ENCODE data around the gene ZHX3. TPM values are rescaled to one million over a fixed set of nuclear protein-coding genes. Genes with fewer than 3 reads are reported as not detected.

The ZHX3 gene
- total RNA-seq, 1 experiment from 2014 or later: 9.6 TPM

DNA sequence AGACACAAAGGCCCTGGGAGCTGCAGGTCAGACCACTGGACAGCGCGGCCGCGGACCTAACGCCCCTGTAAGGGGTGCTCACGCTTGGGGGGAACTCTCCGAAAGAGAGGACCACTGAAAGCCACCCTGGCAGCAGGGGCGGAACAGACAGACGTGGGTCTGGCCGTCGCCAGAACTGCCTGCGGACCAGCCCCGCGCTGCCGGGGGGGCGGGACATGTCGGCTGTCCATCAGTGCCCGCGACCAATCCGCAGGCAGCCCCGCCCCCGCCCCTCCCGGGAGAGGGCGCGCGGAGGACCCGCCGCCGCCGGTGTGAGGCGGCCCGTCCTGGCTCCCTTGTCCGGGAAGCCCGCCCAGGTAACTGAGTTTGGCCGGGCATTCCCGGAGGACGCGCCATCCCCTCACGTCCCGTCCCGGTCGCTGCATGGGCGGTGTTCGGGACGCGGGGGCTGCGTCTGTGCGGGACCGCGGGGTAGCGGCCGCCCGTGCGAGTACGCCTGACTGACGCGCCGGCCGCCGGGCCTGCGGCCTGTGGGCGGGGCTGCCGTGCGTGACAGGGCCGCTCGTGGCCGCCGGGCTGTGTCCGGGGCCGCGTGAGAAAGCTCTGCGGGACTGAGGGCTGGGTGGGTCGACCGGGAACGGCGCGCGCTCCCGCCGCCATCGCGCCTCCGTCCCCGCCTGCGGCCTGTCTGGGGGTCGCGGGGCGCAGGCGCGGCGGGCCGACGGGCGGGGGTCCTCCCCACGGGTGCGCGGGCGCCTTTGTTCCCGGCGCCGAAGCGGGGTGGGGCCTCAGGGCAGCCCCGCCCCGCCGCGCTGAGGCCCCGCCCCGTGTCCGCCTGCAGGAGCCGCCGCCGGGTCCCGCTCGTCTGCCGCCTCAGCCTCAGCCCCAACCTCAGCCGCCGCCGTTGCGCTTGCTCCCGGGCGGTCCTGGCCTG is 180.6 kb downstream of the ZHX3 start, which contains the start of gene PLCG1 (continued):
- TF ChIP-seq, protein P1, sequence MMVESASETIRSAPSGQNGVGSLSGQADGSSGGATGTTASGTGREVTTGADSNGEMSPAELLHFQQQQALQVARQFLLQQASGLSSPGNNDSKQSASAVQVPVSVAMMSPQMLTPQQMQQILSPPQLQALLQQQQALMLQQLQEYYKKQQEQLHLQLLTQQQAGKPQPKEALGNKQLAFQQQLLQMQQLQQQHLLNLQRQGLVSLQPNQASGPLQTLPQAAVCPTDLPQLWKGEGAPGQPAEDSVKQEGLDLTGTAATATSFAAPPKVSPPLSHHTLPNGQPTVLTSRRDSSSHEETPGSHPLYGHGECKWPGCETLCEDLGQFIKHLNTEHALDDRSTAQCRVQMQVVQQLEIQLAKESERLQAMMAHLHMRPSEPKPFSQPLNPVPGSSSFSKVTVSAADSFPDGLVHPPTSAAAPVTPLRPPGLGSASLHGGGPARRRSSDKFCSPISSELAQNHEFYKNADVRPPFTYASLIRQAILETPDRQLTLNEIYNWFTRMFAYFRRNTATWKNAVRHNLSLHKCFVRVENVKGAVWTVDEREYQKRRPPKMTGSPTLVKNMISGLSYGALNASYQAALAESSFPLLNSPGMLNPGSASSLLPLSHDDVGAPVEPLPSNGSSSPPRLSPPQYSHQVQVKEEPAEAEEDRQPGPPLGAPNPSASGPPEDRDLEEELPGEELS (CRISPR knock-in tag; IDR thresholded peaks at IDR 0.05): peak; percentile 86
- TF ChIP-seq, protein P2, sequence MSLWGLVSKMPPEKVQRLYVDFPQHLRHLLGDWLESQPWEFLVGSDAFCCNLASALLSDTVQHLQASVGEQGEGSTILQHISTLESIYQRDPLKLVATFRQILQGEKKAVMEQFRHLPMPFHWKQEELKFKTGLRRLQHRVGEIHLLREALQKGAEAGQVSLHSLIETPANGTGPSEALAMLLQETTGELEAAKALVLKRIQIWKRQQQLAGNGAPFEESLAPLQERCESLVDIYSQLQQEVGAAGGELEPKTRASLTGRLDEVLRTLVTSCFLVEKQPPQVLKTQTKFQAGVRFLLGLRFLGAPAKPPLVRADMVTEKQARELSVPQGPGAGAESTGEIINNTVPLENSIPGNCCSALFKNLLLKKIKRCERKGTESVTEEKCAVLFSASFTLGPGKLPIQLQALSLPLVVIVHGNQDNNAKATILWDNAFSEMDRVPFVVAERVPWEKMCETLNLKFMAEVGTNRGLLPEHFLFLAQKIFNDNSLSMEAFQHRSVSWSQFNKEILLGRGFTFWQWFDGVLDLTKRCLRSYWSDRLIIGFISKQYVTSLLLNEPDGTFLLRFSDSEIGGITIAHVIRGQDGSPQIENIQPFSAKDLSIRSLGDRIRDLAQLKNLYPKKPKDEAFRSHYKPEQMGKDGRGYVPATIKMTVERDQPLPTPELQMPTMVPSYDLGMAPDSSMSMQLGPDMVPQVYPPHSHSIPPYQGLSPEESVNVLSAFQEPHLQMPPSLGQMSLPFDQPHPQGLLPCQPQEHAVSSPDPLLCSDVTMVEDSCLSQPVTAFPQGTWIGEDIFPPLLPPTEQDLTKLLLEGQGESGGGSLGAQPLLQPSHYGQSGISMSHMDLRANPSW (CRISPR knock-in tag; conservative IDR thresholded peaks at IDR 0.05; ENCODE audit: low read depth): no peak
- TF ChIP-seq MXD4 (CRISPR knock-in tag; IDR thresholded peaks at IDR 0.05; ENCODE audit: borderline replicate concordance): no peak
- TF ChIP-seq, protein P3, sequence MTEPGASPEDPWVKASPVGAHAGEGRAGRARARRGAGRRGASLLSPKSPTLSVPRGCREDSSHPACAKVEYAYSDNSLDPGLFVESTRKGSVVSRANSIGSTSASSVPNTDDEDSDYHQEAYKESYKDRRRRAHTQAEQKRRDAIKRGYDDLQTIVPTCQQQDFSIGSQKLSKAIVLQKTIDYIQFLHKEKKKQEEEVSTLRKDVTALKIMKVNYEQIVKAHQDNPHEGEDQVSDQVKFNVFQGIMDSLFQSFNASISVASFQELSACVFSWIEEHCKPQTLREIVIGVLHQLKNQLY (CRISPR knock-in tag; IDR thresholded peaks at IDR 0.05): no peak
- no peak; the same call in 1 of the 2 replicates for TF ChIP-seq CBFB (CRISPR knock-in tag; IDR thresholded peaks at IDR 0.05; ENCODE audit: low read depth)
- no peak for TF ChIP-seq ATF1 (CRISPR knock-in tag; IDR thresholded peaks at IDR 0.05)
- TF ChIP-seq HMGA2 (CRISPR knock-in tag; IDR thresholded peaks at IDR 0.05): no peak
- TF ChIP-seq, protein P4, sequence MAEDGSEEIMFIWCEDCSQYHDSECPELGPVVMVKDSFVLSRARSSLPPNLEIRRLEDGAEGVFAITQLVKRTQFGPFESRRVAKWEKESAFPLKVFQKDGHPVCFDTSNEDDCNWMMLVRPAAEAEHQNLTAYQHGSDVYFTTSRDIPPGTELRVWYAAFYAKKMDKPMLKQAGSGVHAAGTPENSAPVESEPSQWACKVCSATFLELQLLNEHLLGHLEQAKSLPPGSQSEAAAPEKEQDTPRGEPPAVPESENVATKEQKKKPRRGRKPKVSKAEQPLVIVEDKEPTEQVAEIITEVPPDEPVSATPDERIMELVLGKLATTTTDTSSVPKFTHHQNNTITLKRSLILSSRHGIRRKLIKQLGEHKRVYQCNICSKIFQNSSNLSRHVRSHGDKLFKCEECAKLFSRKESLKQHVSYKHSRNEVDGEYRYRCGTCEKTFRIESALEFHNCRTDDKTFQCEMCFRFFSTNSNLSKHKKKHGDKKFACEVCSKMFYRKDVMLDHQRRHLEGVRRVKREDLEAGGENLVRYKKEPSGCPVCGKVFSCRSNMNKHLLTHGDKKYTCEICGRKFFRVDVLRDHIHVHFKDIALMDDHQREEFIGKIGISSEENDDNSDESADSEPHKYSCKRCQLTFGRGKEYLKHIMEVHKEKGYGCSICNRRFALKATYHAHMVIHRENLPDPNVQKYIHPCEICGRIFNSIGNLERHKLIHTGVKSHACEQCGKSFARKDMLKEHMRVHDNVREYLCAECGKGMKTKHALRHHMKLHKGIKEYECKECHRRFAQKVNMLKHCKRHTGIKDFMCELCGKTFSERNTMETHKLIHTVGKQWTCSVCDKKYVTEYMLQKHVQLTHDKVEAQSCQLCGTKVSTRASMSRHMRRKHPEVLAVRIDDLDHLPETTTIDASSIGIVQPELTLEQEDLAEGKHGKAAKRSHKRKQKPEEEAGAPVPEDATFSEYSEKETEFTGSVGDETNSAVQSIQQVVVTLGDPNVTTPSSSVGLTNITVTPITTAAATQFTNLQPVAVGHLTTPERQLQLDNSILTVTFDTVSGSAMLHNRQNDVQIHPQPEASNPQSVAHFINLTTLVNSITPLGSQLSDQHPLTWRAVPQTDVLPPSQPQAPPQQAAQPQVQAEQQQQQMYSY (CRISPR knock-in tag; IDR thresholded peaks at IDR 0.05): peak; percentile 16; the same call in 1 of the 2 replicates
- TF ChIP-seq, protein P5, sequence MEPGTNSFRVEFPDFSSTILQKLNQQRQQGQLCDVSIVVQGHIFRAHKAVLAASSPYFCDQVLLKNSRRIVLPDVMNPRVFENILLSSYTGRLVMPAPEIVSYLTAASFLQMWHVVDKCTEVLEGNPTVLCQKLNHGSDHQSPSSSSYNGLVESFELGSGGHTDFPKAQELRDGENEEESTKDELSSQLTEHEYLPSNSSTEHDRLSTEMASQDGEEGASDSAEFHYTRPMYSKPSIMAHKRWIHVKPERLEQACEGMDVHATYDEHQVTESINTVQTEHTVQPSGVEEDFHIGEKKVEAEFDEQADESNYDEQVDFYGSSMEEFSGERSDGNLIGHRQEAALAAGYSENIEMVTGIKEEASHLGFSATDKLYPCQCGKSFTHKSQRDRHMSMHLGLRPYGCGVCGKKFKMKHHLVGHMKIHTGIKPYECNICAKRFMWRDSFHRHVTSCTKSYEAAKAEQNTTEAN (CRISPR knock-in tag; IDR thresholded peaks at IDR 0.05): no peak
- TF ChIP-seq GRHL2 (CRISPR knock-in tag; IDR thresholded peaks at IDR 0.05; ENCODE audit: insufficient replicate concordance, severe bottlenecking): no peak
- no peak for TF ChIP-seq NR1H2 (CRISPR knock-in tag; IDR thresholded peaks at IDR 0.05)
- TF ChIP-seq SP1 (CRISPR knock-in tag; conservative IDR thresholded peaks at IDR 0.05): peak; percentile 71; the same call in 1 of the 2 replicates
- TF ChIP-seq OVOL2 (CRISPR knock-in tag; IDR thresholded peaks at IDR 0.05; ENCODE audit: borderline replicate concordance): no peak; the same call in 1 of the 2 replicates

All from WTC11 (cell line).